22Rv1 (cell line): ENCODE results near the gene KRT38.

Experiments
- ZFX ChIP-seq: fragments of 450-650 bp; IDR thresholded peaks from 2 replicates; pipeline ENCODE4 v1.6.1; 2017; ENCODE audit warnings: antibody characterized with exemption, borderline replicate concordance
- TF ChIP-seq, protein P1 (sequence below): fragments of 450-650 bp; IDR thresholded peaks from 2 replicates; pipeline ENCODE4 v1.5.1; 2017; ENCODE audit warnings: mild to moderate bottlenecking

GRCh38 chr17:41421116-41421515, 19.7 kb downstream of the KRT38 start:
- TF ChIP-seq, protein P1, sequence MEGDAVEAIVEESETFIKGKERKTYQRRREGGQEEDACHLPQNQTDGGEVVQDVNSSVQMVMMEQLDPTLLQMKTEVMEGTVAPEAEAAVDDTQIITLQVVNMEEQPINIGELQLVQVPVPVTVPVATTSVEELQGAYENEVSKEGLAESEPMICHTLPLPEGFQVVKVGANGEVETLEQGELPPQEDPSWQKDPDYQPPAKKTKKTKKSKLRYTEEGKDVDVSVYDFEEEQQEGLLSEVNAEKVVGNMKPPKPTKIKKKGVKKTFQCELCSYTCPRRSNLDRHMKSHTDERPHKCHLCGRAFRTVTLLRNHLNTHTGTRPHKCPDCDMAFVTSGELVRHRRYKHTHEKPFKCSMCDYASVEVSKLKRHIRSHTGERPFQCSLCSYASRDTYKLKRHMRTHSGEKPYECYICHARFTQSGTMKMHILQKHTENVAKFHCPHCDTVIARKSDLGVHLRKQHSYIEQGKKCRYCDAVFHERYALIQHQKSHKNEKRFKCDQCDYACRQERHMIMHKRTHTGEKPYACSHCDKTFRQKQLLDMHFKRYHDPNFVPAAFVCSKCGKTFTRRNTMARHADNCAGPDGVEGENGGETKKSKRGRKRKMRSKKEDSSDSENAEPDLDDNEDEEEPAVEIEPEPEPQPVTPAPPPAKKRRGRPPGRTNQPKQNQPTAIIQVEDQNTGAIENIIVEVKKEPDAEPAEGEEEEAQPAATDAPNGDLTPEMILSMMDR = no peak
- no peak for TF ChIP-seq ZFX
